HepG2 (cell line): ENCODE measurements around the gene PRKACA. TPM values are rescaled to one million over a fixed set of nuclear protein-coding genes. Genes with fewer than 3 reads are reported as not detected.

ENCODE experiments used
- ATAC-seq: fragments of 200-7000 bp; cut with Tn5 transposase; 3 replicates; pipeline ENCODE4 v1.9.1; 2020; ENCODE audit warnings: mild to moderate bottlenecking, moderate library complexity
- BruUV-seq: library from RNA; stranded (reverse); fragments of 400-500 nt; replicated peaks from 2 replicates; lab custom pipeline; 2021; lab: Mats Ljungman, UMichigan
- CTCF ChIA-PET: fragments of 300-600 bp; formaldehyde crosslinking; extraction: SDS; loops from one replicate; lab custom pipeline; 2021; ENCODE audit warnings: low total read pairs, inconsistent platforms, low intra/inter-chr PET ratio; lab: Yijun Ruan, JAX
- POLR2A ChIA-PET: fragments of 350-600 bp; sonication (Branson Sonifier 250); formaldehyde crosslinking; loops from one replicate; lab custom pipeline; 2020; ENCODE audit warnings: antibody characterized with exemption, inconsistent platforms; lab: Yijun Ruan, JAX
- DNase-seq: peaks from one replicate; pipeline ENCODE4 v3.0.0-alpha.2; 2015; ENCODE audit warnings: low spot score
- FAIRE-seq: peaks from 3 replicates; lab custom pipeline; 2011; peaks lifted over from hg19 to GRCh38; lab: Jason Lieb, UNC
- H2AFZ ChIP-seq: one replicate; pipeline ENCODE4 v1.6.1; 2011; ENCODE audit warnings: low read length, inconsistent platforms
- H3K27ac ChIP-seq: fragments of 300-600 bp; 3 replicates; pipeline ENCODE4 v1.8.0; 2011; ENCODE audit warnings: mixed run types, mild to moderate bottlenecking, mixed read lengths, low read length, inconsistent platforms; ENCODE audit not compliant: insufficient read depth; ENCODE audit errors: extremely low read length
- H3K27me3 ChIP-seq, 2 experiments: fragments of 200-600 bp in 1 of 2; 2 replicates in 1 of 2; 3 replicates in 1 of 2; pipeline versions ENCODE4 v1.6.0 to v1.8.0; 2011; ENCODE audit warnings: low read length in 2 of 2, mild to moderate bottlenecking in 2 of 2, moderate library complexity in 2 of 2, inconsistent platforms in 1 of 2; ENCODE audit not compliant: insufficient read depth in 2 of 2, control insufficient read depth in 1 of 2
- H3K36me3 ChIP-seq, 2 experiments: fragments of 200-600 bp in 1 of 2; replicated peaks in 1 of 2; 2 replicates in 1 of 2; 3 replicates in 1 of 2; pipeline versions ENCODE4 v1.5.1 to v1.8.0; 2011; ENCODE audit warnings: low read length in 2 of 2, inconsistent platforms in 1 of 2; ENCODE audit not compliant: insufficient read depth in 2 of 2, control insufficient read depth in 1 of 2
- H3K4me1 ChIP-seq: 2 replicates; pipeline ENCODE4 v1.5.1; 2012; ENCODE audit warnings: low read length, inconsistent platforms; ENCODE audit not compliant: insufficient read depth
- H3K4me2 ChIP-seq: 2 replicates; pipeline ENCODE4 v1.6.0; 2011; ENCODE audit warnings: low read depth, low read length, inconsistent platforms
- H3K4me3 ChIP-seq, 3 experiments: fragments of 200-600 bp in 1 of 3; sonication (generic), shearing (Covaris generic) in 1 of 3; replicated peaks in 1 of 3; 2 replicates each; pipeline ENCODE4 v1.5.1; 2011 to 2016; ENCODE audit warnings: low read length in 3 of 3, inconsistent platforms in 2 of 3, low read depth in 2 of 3, mild to moderate bottlenecking in 2 of 3, control low read depth in 1 of 3, mixed read lengths in 1 of 3; ENCODE audit not compliant: insufficient read depth in 1 of 3
- H3K79me2 ChIP-seq: one replicate; pipeline ENCODE4 v1.6.1; 2011; ENCODE audit warnings: low read length, inconsistent platforms; ENCODE audit not compliant: insufficient read depth
- H3K9ac ChIP-seq: 2 replicates; pipeline ENCODE4 v1.6.0; 2011; ENCODE audit warnings: mild to moderate bottlenecking, low read depth, low read length, inconsistent platforms; ENCODE audit not compliant: insufficient read depth
- H3K9me3 ChIP-seq: 2 replicates; pipeline ENCODE4 v1.5.1; 2012; ENCODE audit warnings: mild to moderate bottlenecking, low read length
- H4K20me1 ChIP-seq: 2 replicates; pipeline ENCODE4 v1.6.0; 2011; ENCODE audit warnings: inconsistent platforms, mild to moderate bottlenecking, low read length, moderate library complexity; ENCODE audit not compliant: insufficient read depth
- FOXP4 ChIP-seq: sonication (generic); formaldehyde crosslinking; IDR thresholded peaks from 2 replicates; pipeline ENCODE4 v1.4.0; 2020; ENCODE audit warnings: missing genetic modification reagents
- GABPB1 ChIP-seq: IDR thresholded peaks from 2 replicates; pipeline ENCODE4 v1.6.1; 2016; ENCODE audit warnings: mild to moderate bottlenecking, missing genetic modification reagents, moderate library complexity, missing compliant biosample characterization
- HNF4A ChIP-seq: sonication (generic); formaldehyde crosslinking; IDR thresholded peaks from 2 replicates; pipeline ENCODE4 v1.4.0; 2020; ENCODE audit warnings: missing genetic modification reagents
- JUND ChIP-seq: sonication (generic); formaldehyde crosslinking; IDR thresholded peaks from 2 replicates; pipeline ENCODE4 v1.8.0; 2022; ENCODE audit warnings: mild to moderate bottlenecking, missing genetic modification reagents
- NBN ChIP-seq: fragments of 450-650 bp; conservative IDR thresholded peaks from 2 replicates; pipeline ENCODE4 v1.6.1; 2017
- NFE2L1 ChIP-seq: sonication (generic); formaldehyde crosslinking; IDR thresholded peaks from 2 replicates; pipeline ENCODE4 v1.4.0; 2020; ENCODE audit warnings: missing genetic modification reagents, mild to moderate bottlenecking, borderline replicate concordance
- PLSCR1 ChIP-seq: sonication (generic); formaldehyde crosslinking; IDR thresholded peaks from 2 replicates; pipeline ENCODE4 v1.5.0; 2020; ENCODE audit warnings: missing genetic modification reagents, mild to moderate bottlenecking, borderline replicate concordance
- PRPF4 ChIP-seq: fragments of 200-400 bp; formaldehyde crosslinking; IDR thresholded peaks from 2 replicates; pipeline ENCODE4 v1.6.1; 2016; ENCODE audit warnings: low read length, low read depth; ENCODE audit not compliant: poor library complexity, severe bottlenecking
- STAT5B ChIP-seq: sonication (generic); formaldehyde crosslinking; IDR thresholded peaks from 2 replicates; pipeline ENCODE4 v1.4.0; 2020; ENCODE audit warnings: missing genetic modification reagents
- TSC22D2 ChIP-seq: sonication (generic); formaldehyde crosslinking; IDR thresholded peaks from 2 replicates; pipeline ENCODE4 v1.5.1; 2020; ENCODE audit warnings: missing genetic modification reagents, mild to moderate bottlenecking, borderline replicate concordance
- ZNF256 ChIP-seq: sonication (generic); formaldehyde crosslinking; conservative IDR thresholded peaks from 2 replicates; pipeline ENCODE4 v1.4.0; 2020; ENCODE audit warnings: missing genetic modification reagents
- ZNF333 ChIP-seq: sonication (generic); formaldehyde crosslinking; IDR thresholded peaks from 2 replicates; pipeline ENCODE4 v1.4.0; 2020; ENCODE audit warnings: mild to moderate bottlenecking, missing genetic modification reagents, borderline replicate concordance
- ZNF430 ChIP-seq: sonication (generic); formaldehyde crosslinking; IDR thresholded peaks from 2 replicates; pipeline ENCODE4 v1.9.0; 2021; ENCODE audit warnings: mild to moderate bottlenecking, missing genetic modification reagents
- ZNF546 ChIP-seq: sonication (generic); formaldehyde crosslinking; conservative IDR thresholded peaks from 2 replicates; pipeline ENCODE4 v1.8.1; 2023; ENCODE audit warnings: mild to moderate bottlenecking, missing genetic modification reagents
- WGBS: methylation state at CpG from one replicate; pipeline ENCODE4 v1.1.6; 2017; ENCODE audit warnings: low lambda C conversion rate; 5-methylcytosine and 5-hydroxymethylcytosine counted together
- in situ Hi-C: cut with HindIII; loops from 2 replicates; pipeline ENCODE4 v1.10.0; 2017; ENCODE audit warnings: low pct_unique_long_range_greater_than_20kb; ENCODE audit not compliant: extremely low pct_ligation_motif_present
- intact Hi-C: fragments of 100-400 bp; cut with micrococcal nuclease; formaldehyde crosslinking; loops from one replicate; pipeline ENCODE4 v1.10.0; 2022; ENCODE audit not compliant: unreplicated experiment
- polyA plus RNA-seq, 8 experiments: library from polyadenylated mRNA; depleted of rRNA in 3 of 8; stranded (reverse) in 7 of 8; unstranded in 1 of 8; fragments of >200 nt; fragmentation: Illumina TruSeq in 4 of 8; extraction: Trizol in 4 of 8; gene quantifications; 2 replicates each; pipeline versions ENCODE4 v1.2.1 to v1.2.3, GENCODE V29; 2011 to 2016; ENCODE audit warnings: low read depth in 4 of 8, missing spikeins in 1 of 8, mixed read lengths in 1 of 8; ENCODE audit not compliant: insufficient read depth in 1 of 8
- total RNA-seq, 5 experiments: library from RNA; depleted of rRNA; stranded (reverse); fragments of >200 nt; fragmentation: Illumina TruSeq; extraction: Trizol; gene quantifications; 2 replicates each; pipeline ENCODE4 v1.2.3, GENCODE V29; 2016; ENCODE audit warnings: low read depth in 1 of 5
- TF ChIP-seq, protein P1 (sequence below), 2 experiments: sonication (generic) in 1 of 2; formaldehyde crosslinking in 1 of 2; IDR thresholded peaks; 2 replicates each; pipeline versions ENCODE4 v1.4.0 to v1.6.1; 2018 to 2020; ENCODE audit warnings: missing genetic modification reagents in 2 of 2, borderline replicate concordance in 1 of 2, low read depth in 1 of 2, mild to moderate bottlenecking in 1 of 2, missing biosample characterization in 1 of 2
- TF ChIP-seq, protein P2 (sequence below): sonication (generic); formaldehyde crosslinking; IDR thresholded peaks from 2 replicates; pipeline ENCODE4 v1.4.0; 2020; ENCODE audit warnings: missing genetic modification reagents

The PRKACA gene
- total and polyA plus RNA-seq, 2 of the 13 experiments (the other 11 are each of a cell fraction or from before 2014, with no cell fraction given): 11.0 to 18.2 TPM

- intact Hi-C loops: no loop called here
- FAIRE-seq: no peak
These were observed 51.4 kb downstream of the PRKACA start for GRCh38 chr19:14066134-14066533.

More at GRCh38 chr19:14066134-14066533, 51.4 kb downstream of the PRKACA start:
- POLR2A ChIA-PET: no interaction called here
- ATAC-seq: no peak
- Histone ChIP-seq H3K4me3 (no peak overlapping the region), H3K27me3 (no peaks in the 10 kb centered on the region; a peak in 1 of 5 replicates), H3K4me2 (no peak overlapping the region), H3K27ac (no peak overlapping the region), H3K36me3 (no peaks in the 10 kb centered on the region), H2AFZ (no peak overlapping the region), H3K4me1 (peaks cover 20% of the 10 kb centered on the region), H4K20me1 (no peaks in the 10 kb centered on the region), H3K9ac (no peak overlapping the region), H3K79me2 (no peaks in the 10 kb centered on the region), H3K9me3 (no peaks in the 10 kb centered on the region)
- CTCF ChIA-PET: no interaction called here
- 9% methylated on average over 2 of the region's 2 CpGs for WGBS
- BruUV-seq: no TSS peak
- TF ChIP-seq HNF4A (CRISPR knock-in tag): no peak
- no peak for TF ChIP-seq STAT5B
- no peak for TF ChIP-seq TSC22D2
- TF ChIP-seq ZNF256: no peak
- TF ChIP-seq GABPB1: no peak
- TF ChIP-seq, protein P1, sequence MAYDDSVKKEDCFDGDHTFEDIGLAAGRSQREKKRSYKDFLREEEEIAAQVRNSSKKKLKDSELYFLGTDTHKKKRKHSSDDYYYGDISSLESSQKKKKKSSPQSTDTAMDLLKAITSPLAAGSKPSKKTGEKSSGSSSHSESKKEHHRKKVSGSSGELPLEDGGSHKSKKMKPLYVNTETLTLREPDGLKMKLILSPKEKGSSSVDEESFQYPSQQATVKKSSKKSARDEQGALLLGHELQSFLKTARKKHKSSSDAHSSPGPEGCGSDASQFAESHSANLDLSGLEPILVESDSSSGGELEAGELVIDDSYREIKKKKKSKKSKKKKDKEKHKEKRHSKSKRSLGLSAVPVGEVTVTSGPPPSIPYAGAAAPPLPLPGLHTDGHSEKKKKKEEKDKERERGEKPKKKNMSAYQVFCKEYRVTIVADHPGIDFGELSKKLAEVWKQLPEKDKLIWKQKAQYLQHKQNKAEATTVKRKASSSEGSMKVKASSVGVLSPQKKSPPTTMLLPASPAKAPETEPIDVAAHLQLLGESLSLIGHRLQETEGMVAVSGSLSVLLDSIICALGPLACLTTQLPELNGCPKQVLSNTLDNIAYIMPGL (CRISPR knock-in tag; IDR thresholded peaks at IDR 0.05; ENCODE audit: borderline replicate concordance in 1 of 2, low read depth in 1 of 2): no peak
- no peak for TF ChIP-seq PLSCR1 (CRISPR knock-in tag)
- no peak for TF ChIP-seq FOXP4
- no peak for TF ChIP-seq ZNF546 (CRISPR knock-in tag)
- TF ChIP-seq NFE2L1 (CRISPR knock-in tag): no peak
- no peak for TF ChIP-seq NBN
- no peak for TF ChIP-seq JUND (CRISPR knock-in tag)
- TF ChIP-seq PRPF4: no peak
- no peak for TF ChIP-seq ZNF333
- TF ChIP-seq, protein P2, sequence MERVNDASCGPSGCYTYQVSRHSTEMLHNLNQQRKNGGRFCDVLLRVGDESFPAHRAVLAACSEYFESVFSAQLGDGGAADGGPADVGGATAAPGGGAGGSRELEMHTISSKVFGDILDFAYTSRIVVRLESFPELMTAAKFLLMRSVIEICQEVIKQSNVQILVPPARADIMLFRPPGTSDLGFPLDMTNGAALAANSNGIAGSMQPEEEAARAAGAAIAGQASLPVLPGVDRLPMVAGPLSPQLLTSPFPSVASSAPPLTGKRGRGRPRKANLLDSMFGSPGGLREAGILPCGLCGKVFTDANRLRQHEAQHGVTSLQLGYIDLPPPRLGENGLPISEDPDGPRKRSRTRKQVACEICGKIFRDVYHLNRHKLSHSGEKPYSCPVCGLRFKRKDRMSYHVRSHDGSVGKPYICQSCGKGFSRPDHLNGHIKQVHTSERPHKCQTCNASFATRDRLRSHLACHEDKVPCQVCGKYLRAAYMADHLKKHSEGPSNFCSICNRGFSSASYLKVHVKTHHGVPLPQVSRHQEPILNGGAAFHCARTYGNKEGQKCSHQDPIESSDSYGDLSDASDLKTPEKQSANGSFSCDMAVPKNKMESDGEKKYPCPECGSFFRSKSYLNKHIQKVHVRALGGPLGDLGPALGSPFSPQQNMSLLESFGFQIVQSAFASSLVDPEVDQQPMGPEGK (CRISPR knock-in tag): no peak
- no peak for TF ChIP-seq ZNF430
- no peak for DNase-seq
- in situ Hi-C loops: loop anchor here (25.0 kb wide), 1 partner anchor 304 kb away; the partner anchor contains the start of genes C19orf53 and MRI1
